ENCODE data around the gene BARHL2. TPM values are rescaled to one million over a fixed set of nuclear protein-coding genes. Genes with fewer than 3 reads are reported as not detected.

The BARHL2 gene
- total and polyA plus RNA-seq, 10 of the 15 experiments (the other 5 are each of a cell fraction or from before 2014, with no cell fraction given), result not detected

DNA sequence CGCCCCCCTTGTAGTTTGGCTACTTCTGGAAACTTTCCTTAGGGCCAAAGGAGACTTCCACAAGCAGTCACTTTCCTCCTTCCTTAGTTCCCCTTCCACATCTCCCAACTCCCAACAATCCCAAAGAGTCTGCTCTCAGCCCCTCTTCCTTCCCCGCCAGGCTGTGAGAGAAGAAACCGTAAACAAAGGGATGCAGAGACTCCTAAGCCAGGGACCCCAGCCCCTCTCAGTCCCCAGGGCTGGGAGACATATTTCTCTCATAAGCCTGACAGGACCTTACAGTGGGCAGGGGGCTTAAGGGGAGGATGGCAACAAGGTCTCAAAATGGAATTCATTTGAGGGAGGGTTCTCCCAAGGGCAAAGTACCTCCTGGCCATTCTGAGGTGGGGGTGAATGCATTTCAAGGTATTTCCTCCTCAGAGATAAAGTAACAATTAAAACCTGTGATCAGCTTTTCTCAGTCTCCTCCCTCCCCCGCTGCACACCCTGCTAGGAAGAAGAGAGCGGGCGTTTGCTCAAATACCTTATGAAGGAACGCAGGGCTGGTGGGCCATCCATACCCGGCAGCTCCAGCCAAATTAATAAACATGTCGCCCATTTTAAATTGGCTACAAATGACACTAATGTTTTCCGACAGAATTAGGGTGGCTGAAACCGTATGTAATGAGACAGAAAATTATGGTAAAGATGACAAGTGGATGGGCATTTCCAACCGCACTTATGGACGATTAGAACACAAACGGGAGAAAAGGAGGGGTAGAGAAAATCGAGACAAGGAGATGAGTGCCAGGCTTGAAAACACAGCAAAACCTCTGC, 4.0 kb downstream of the BARHL2 start:
- peaks cover 29 to 31% of the 10 kb centered on the region in 2 experiments for H3K27me3 ChIP-seq (replicated peaks in 1 of 2; ENCODE audit: control insufficient read depth in 2 of 2, insufficient read depth in 2 of 2, low read length in 1 of 2)
- TF ChIP-seq ZNF24 (IDR thresholded peaks at IDR 0.05), result no peak
- TF ChIP-seq HDGF (IDR thresholded peaks at IDR 0.05), result no peak
- TF ChIP-seq SMAD5 (IDR thresholded peaks at IDR 0.05; ENCODE audit: low read depth), result no peak
- TF ChIP-seq BMI1 (IDR thresholded peaks at IDR 0.05; ENCODE audit: borderline replicate concordance), result no peak
- no peak for TF ChIP-seq TARDBP (IDR thresholded peaks at IDR 0.05; ENCODE audit: borderline replicate concordance)
- TF ChIP-seq SRF (IDR thresholded peaks at IDR 0.05; ENCODE audit: low read depth in 2 of 2, low read length in 2 of 2), result no peak
- no peak for TF ChIP-seq REST (IDR thresholded peaks at IDR 0.05; ENCODE audit: low read depth, low read length)
- no peaks in the 10 kb centered on the region for H3K4me1 ChIP-seq (ENCODE audit: control insufficient read depth, insufficient read depth, low read length)
- DNase-seq (ENCODE audit: low read depth, low spot score), result no peak
- no peaks in the 10 kb centered on the region for H3K36me3 ChIP-seq (ENCODE audit: control insufficient read depth in 2 of 2, insufficient read depth in 2 of 2, low read length in 1 of 2)
- no peak overlapping the region for H2AFZ ChIP-seq (ENCODE audit: control insufficient read depth, low read depth, low read length)
- no peak for FAIRE-seq
- in situ Hi-C loops (cut with MboI), result no loop called here
- ChIA-PET POLR2A (no interaction called here), SMC1A (ENCODE audit: uncharacterized antibody, unreplicated experiment) (interaction anchor here (1.0 kb wide), 2 partner anchors 7 to 134 kb away, joined by 3 to 4 read pairs; no protein-coding TSS in a partner anchor), RAD21 (ENCODE audit: unreplicated experiment) (no interaction called here), CTCF (interaction anchor here (0.5 kb wide), 1 partner anchor 240 kb away, joined by 6 read pairs; no protein-coding TSS in a partner anchor)
- no peak overlapping the region for H3K4me3 ChIP-seq
- no peaks in the 10 kb centered on the region for H3K79me2 ChIP-seq (ENCODE audit: control insufficient read depth, insufficient read depth, low read length)
- intact Hi-C loops (cut with micrococcal nuclease; ENCODE audit: unreplicated experiment), result no loop called here
- BruUV-seq (replicated peaks), result no TSS peak
- no peak overlapping the region for H3K9ac ChIP-seq (ENCODE audit: control insufficient read depth, insufficient read depth, low read length)
- peaks cover 1% of the 10 kb centered on the region; the same call in 2 of the 3 replicates for H3K9me3 ChIP-seq (replicated peaks; ENCODE audit: control insufficient read depth, insufficient read depth, low read length)
- WGBS (ENCODE audit: insufficient coverage, insufficient replicate concordance, low lambda C conversion rate, missing lambda C conversion rate), result 22% methylated on average over 15 of the region's 15 CpGs
- no peak overlapping the region for H3K4me2 ChIP-seq (ENCODE audit: control insufficient read depth, insufficient read depth)
- no peak for ATAC-seq
- no peaks in the 10 kb centered on the region for H4K20me1 ChIP-seq (ENCODE audit: control insufficient read depth, insufficient read depth)
- H3K27ac ChIP-seq (ENCODE audit: control insufficient read depth, insufficient read depth), result no peak overlapping the region
